Loucy (cell line): ENCODE measurements around the gene SERP2.

ENCODE experiments used
- H2AFZ ChIP-seq: fragments of 200-600 bp; sonication (generic); 2 replicates; pipeline ENCODE4 v1.6.0; 2016; ENCODE audit warnings: antibody characterized with exemption, mild to moderate bottlenecking, low read length, moderate library complexity
- H3F3A ChIP-seq: fragments of 200-600 bp; 2 replicates; pipeline ENCODE4 v1.6.0; 2016; ENCODE audit warnings: antibody characterized with exemption, low read depth, mild to moderate bottlenecking
- H3K27me3 ChIP-seq: fragments of 200-600 bp; sonication (generic); 2 replicates; pipeline ENCODE4 v1.6.1; 2014; ENCODE audit warnings: low read length, mild to moderate bottlenecking; ENCODE audit not compliant: insufficient read depth, poor library complexity, severe bottlenecking
- H3K36me3 ChIP-seq: fragments of 200-600 bp; sonication (generic); 2 replicates; pipeline ENCODE4 v1.6.1; 2016; ENCODE audit warnings: low read length; ENCODE audit not compliant: insufficient read depth
- H3K4me1 ChIP-seq: fragments of 200-600 bp; sonication (generic); 2 replicates; pipeline ENCODE4 v1.5.1; 2014; ENCODE audit warnings: low read length, mild to moderate bottlenecking; ENCODE audit not compliant: insufficient read depth, poor library complexity, severe bottlenecking
- H3K4me2 ChIP-seq: fragments of 200-600 bp; sonication (generic); 2 replicates; pipeline ENCODE4 v1.6.0; 2014; ENCODE audit warnings: antibody characterized with exemption, low read length, low read depth, mild to moderate bottlenecking; ENCODE audit not compliant: poor library complexity, severe bottlenecking
- H3K4me3 ChIP-seq: fragments of 200-600 bp; sonication (generic); 2 replicates; pipeline ENCODE4 v1.5.1; 2014; ENCODE audit warnings: low read length, mild to moderate bottlenecking, mixed read lengths; ENCODE audit not compliant: poor library complexity, severe bottlenecking
- H3K79me2 ChIP-seq: fragments of 200-600 bp; sonication (generic); 2 replicates; pipeline ENCODE4 v1.6.1; 2014; ENCODE audit warnings: low read length; ENCODE audit not compliant: insufficient read depth
- H3K9ac ChIP-seq: fragments of 200-600 bp; sonication (generic); 2 replicates; pipeline ENCODE4 v1.6.0; 2014; ENCODE audit warnings: mild to moderate bottlenecking, low read depth, low read length, moderate library complexity; ENCODE audit not compliant: poor library complexity, severe bottlenecking
- H3K9me2 ChIP-seq: fragments of 200-600 bp; sonication (generic); replicated peaks from 2 replicates; pipeline ENCODE4 v1.6.1; 2016; ENCODE audit warnings: low read depth, low read length, mixed read lengths
- H3K9me3 ChIP-seq: fragments of 200-600 bp; sonication (generic); 2 replicates; pipeline ENCODE4 v1.6.1; 2014; ENCODE audit warnings: mild to moderate bottlenecking, antibody characterized with exemption, low read length, low read depth; ENCODE audit not compliant: insufficient read depth
- H4K20me1 ChIP-seq: fragments of 200-600 bp; sonication (generic); 2 replicates; pipeline ENCODE4 v1.6.0; 2014; ENCODE audit warnings: antibody characterized with exemption, low read length, mild to moderate bottlenecking; ENCODE audit not compliant: insufficient read depth, poor library complexity, severe bottlenecking
- CTCF ChIP-seq: fragments of 200-600 bp; sonication (generic); conservative IDR thresholded peaks from 2 replicates; pipeline ENCODE4 v1.5.1; 2014; ENCODE audit warnings: mild to moderate bottlenecking, antibody characterized with exemption, low read length
- EZH2phosphoT487 ChIP-seq: fragments of 200-600 bp; IDR thresholded peaks from 2 replicates; pipeline ENCODE4 v1.6.1; 2018; ENCODE audit warnings: antibody characterized with exemption, mild to moderate bottlenecking, moderate library complexity, borderline replicate concordance

SERP2 gene

GRCh38 chr13:44351505-44351854 is 22.1 kb upstream of the SERP2 start:
- peak overlapping the region; percentile 69 for H3K4me2 ChIP-seq
- peaks cover 36% of the 10 kb centered on the region for H3K4me1 ChIP-seq
- H2AFZ ChIP-seq = peak overlapping the region; percentile 31
- no peak for TF ChIP-seq EZH2phosphoT487
- TF ChIP-seq CTCF = no peak
- H3K4me3 ChIP-seq = no peak overlapping the region
- H3K9me3 ChIP-seq = no peaks in the 10 kb centered on the region
- H3K27me3 ChIP-seq = no peaks in the 10 kb centered on the region
- no peaks in the 10 kb centered on the region for H4K20me1 ChIP-seq
- no peaks in the 10 kb centered on the region for H3K9me2 ChIP-seq
- peaks cover 4% of the 10 kb centered on the region; the same call in 1 of the 2 replicates for H3F3A ChIP-seq
- no peaks in the 10 kb centered on the region for H3K79me2 ChIP-seq
- H3K9ac ChIP-seq = peak overlapping the region; percentile 28
- no peaks in the 10 kb centered on the region for H3K36me3 ChIP-seq

DNA sequence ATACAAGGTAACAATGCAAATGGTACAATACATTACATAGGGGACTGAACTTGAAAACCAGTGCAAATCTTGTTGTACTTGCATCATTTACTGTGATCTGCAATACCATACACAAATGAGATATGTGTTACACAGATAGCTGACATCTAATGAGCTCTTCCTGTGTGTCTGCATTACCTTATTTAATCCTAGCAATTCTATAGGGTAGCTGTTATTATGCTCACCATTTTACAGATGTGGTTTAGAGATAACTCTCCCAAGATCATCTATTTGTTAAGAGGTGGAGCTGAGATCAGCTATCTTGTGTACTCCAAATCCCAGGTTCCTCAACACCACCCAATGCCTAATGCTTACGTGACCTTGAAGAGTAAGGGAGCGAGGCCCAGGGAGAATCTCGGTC is 21.4 kb upstream of the SERP2 start:
- H4K20me1 ChIP-seq = no peaks in the 10 kb centered on the region

GRCh38 chr13:44352671-44353070 is 21.0 kb upstream of the SERP2 start:
- H3K4me1 ChIP-seq = peaks cover 39% of the 10 kb centered on the region
- peak overlapping the region; percentile 30 for H3K4me3 ChIP-seq
- H3K9ac ChIP-seq = peak overlapping the region; percentile 14
- H4K20me1 ChIP-seq = no peaks in the 10 kb centered on the region
- H3K36me3 ChIP-seq = no peaks in the 10 kb centered on the region
- no peaks in the 10 kb centered on the region for H3K9me3 ChIP-seq
- H2AFZ ChIP-seq = 0 out of 2 replicates have a peak overlapping the region, but pooled peaks have one; percentile 14
- TF ChIP-seq CTCF = no peak
- no peak for TF ChIP-seq EZH2phosphoT487
- H3K9me2 ChIP-seq = no peaks in the 10 kb centered on the region
- H3K79me2 ChIP-seq = no peaks in the 10 kb centered on the region
- peaks cover 4% of the 10 kb centered on the region; the same call in 1 of the 2 replicates for H3F3A ChIP-seq
- no peaks in the 10 kb centered on the region for H3K27me3 ChIP-seq
- peak overlapping the region; percentile 69 for H3K4me2 ChIP-seq

More for the DNA sequence above, 21.4 kb upstream of the SERP2 start:
- 0 out of 2 replicates have a peak overlapping the region, but pooled peaks have one; percentile 14 for H2AFZ ChIP-seq
- peak overlapping the region; percentile 30 for H3K4me3 ChIP-seq
- peak overlapping the region; percentile 69 for H3K4me2 ChIP-seq
- H3K9me2 ChIP-seq = no peaks in the 10 kb centered on the region
- peaks cover 36% of the 10 kb centered on the region for H3K4me1 ChIP-seq
- H3K9ac ChIP-seq = peak overlapping the region; percentile 28
- H3K27me3 ChIP-seq = no peaks in the 10 kb centered on the region
- TF ChIP-seq CTCF (no peak), EZH2phosphoT487 (no peak)
- H3K36me3 ChIP-seq = no peaks in the 10 kb centered on the region
- no peaks in the 10 kb centered on the region for H3K79me2 ChIP-seq
- peaks cover 4% of the 10 kb centered on the region; the same call in 1 of the 2 replicates for H3F3A ChIP-seq
- no peaks in the 10 kb centered on the region for H3K9me3 ChIP-seq
